Keratinocyte (primary cell): Measurements from ENCODE around the gene HRK.

Experiments used
- CTCF ChIP-seq, 3 experiments: IDR thresholded peaks in 1 of 3; conservative IDR thresholded peaks in 1 of 3; optimal IDR thresholded peaks in 1 of 3; 2 replicates in 2 of 3; 3 replicates in 1 of 3; pipeline versions ENCODE3 to v1.5.1; 2011; ENCODE audit warnings: low read length in 3 of 3, mild to moderate bottlenecking in 3 of 3, moderate library complexity in 2 of 3, control low read depth in 1 of 3, inconsistent platforms in 1 of 3; ENCODE audit not compliant: insufficient read depth in 2 of 3; ENCODE audit errors: extremely low read depth in 1 of 3
- EZH2 ChIP-seq: IDR thresholded peaks from one replicate; pipeline ENCODE4 v1.6.1; 2012; ENCODE audit warnings: inconsistent platforms, mild to moderate bottlenecking, low read length, moderate library complexity

GRCh38 chr12:116838365-116838764 is 42.9 kb downstream of the HRK start:
- TF ChIP-seq CTCF (optimal IDR thresholded peaks at IDR 0.05 in 1 of 3, IDR thresholded peaks at IDR 0.05 in 1 of 3, conservative IDR thresholded peaks at IDR 0.05 in 1 of 3; ENCODE audit: extremely low read depth in 1 of 3, insufficient read depth in 2 of 3, low read length in 3 of 3) (no peak), EZH2 (no peak)
